Stomach smooth muscle (tissue), 2 donors: Measurements from ENCODE around the gene TRAK1.

Experiments
- H3K27ac ChIP-seq: one replicate; pipeline ENCODE4 v1.7.0; 2013; ENCODE audit warnings: mild to moderate bottlenecking, low read length, inconsistent platforms
- H3K27me3 ChIP-seq, 2 donors: one replicate each; pipeline ENCODE4 v1.7.0; 2013; ENCODE audit warnings: low read length in 2 of 2; ENCODE audit not compliant: insufficient read depth in 2 of 2, control insufficient read depth in 1 of 2
- H3K36me3 ChIP-seq, 2 donors: one replicate each; pipeline ENCODE4 v1.7.0; 2013; ENCODE audit warnings: low read length in 2 of 2; ENCODE audit not compliant: control insufficient read depth in 2 of 2, insufficient read depth in 2 of 2
- H3K4me1 ChIP-seq: one replicate; pipeline ENCODE4 v1.7.0; 2013; ENCODE audit warnings: low read length; ENCODE audit not compliant: control insufficient read depth, insufficient read depth
- H3K4me3 ChIP-seq, 2 donors: one replicate each; pipeline ENCODE4 v1.7.0; 2013; ENCODE audit warnings: low read length in 2 of 2
- H3K9ac ChIP-seq, 2 donors: one replicate each; pipeline ENCODE4 v1.7.0; 2013; ENCODE audit warnings: low read length in 2 of 2, mild to moderate bottlenecking in 1 of 2
- H3K9me3 ChIP-seq, 2 donors: one replicate each; pipeline ENCODE4 v1.7.0; 2013; ENCODE audit warnings: low read length in 2 of 2; ENCODE audit not compliant: control insufficient read depth in 2 of 2
- donor health status: healthy.
- donor health status: Pancreatic carcinoma.

TRAK1 gene

GRCh38 chr3:42194943-42195510 is 103.9 kb downstream of the TRAK1 start:
- Histone ChIP-seq H3K36me3 (peaks cover 38 to 60% of the 10 kb centered on the region in 2 donors), H3K27ac (no peak overlapping the region), H3K4me3 (no peak overlapping the region), H3K9ac (no peak overlapping the region), H3K9me3 (no peaks in the 10 kb centered on the region), H3K4me1 (peaks cover 10% of the 10 kb centered on the region), H3K27me3 (no peaks in the 10 kb centered on the region)

GRCh38 chr3:42195879-42196330 is 104.7 kb downstream of the TRAK1 start:
- H3K9ac ChIP-seq = no peak overlapping the region
- no peak overlapping the region for H3K4me3 ChIP-seq
- no peaks in the 10 kb centered on the region for H3K27me3 ChIP-seq
- H3K36me3 ChIP-seq = peaks cover 45 to 65% of the 10 kb centered on the region in 2 donors
- H3K27ac ChIP-seq = no peak overlapping the region
- H3K9me3 ChIP-seq = no peaks in the 10 kb centered on the region
- peaks cover 3% of the 10 kb centered on the region for H3K4me1 ChIP-seq

GRCh38 chr3:42198709-42199108 is 107.6 kb downstream of the TRAK1 start:
- Histone ChIP-seq H3K36me3 (peaks cover 57 to 82% of the 10 kb centered on the region in 2 donors), H3K27ac (no peak overlapping the region), H3K9ac (no peak overlapping the region), H3K4me1 (no peaks in the 10 kb centered on the region), H3K9me3 (no peaks in the 10 kb centered on the region), H3K4me3 (no peak overlapping the region), H3K27me3 (no peaks in the 10 kb centered on the region)

GRCh38 chr3:42202217-42202865 is 111.2 kb downstream of the TRAK1 start:
- H3K9me3 ChIP-seq = no peaks in the 10 kb centered on the region
- no peak overlapping the region for H3K4me3 ChIP-seq
- no peak overlapping the region for H3K9ac ChIP-seq
- H3K36me3 ChIP-seq = peaks cover 44 to 70% of the 10 kb centered on the region in 2 donors
- no peaks in the 10 kb centered on the region for H3K4me1 ChIP-seq
- no peaks in the 10 kb centered on the region for H3K27me3 ChIP-seq
- H3K27ac ChIP-seq = no peak overlapping the region

GRCh38 chr3:42204867-42205599 is 113.9 kb downstream of the TRAK1 start:
- H3K4me3 ChIP-seq = no peak overlapping the region
- H3K36me3 ChIP-seq = peaks cover 36 to 65% of the 10 kb centered on the region in 2 donors
- H3K27me3 ChIP-seq = no peaks in the 10 kb centered on the region
- no peak overlapping the region for H3K9ac ChIP-seq
- no peaks in the 10 kb centered on the region for H3K9me3 ChIP-seq
- H3K4me1 ChIP-seq = peaks cover 2% of the 10 kb centered on the region
- H3K27ac ChIP-seq = no peak overlapping the region

GRCh38 chr3:42205800-42206514 is 114.8 kb downstream of the TRAK1 start:
- Histone ChIP-seq H3K9ac (no peak overlapping the region), H3K36me3 (peaks cover 32 to 67% of the 10 kb centered on the region in 2 donors), H3K4me3 (no peak overlapping the region), H3K4me1 (peaks cover 2% of the 10 kb centered on the region), H3K9me3 (no peaks in the 10 kb centered on the region), H3K27ac (no peak overlapping the region), H3K27me3 (no peaks in the 10 kb centered on the region)

GRCh38 chr3:42209917-42210316 is 118.8 kb downstream of the TRAK1 start:
- no peak overlapping the region for H3K27ac ChIP-seq
- H3K27me3 ChIP-seq = no peaks in the 10 kb centered on the region
- H3K9me3 ChIP-seq = no peaks in the 10 kb centered on the region
- no peak overlapping the region for H3K4me3 ChIP-seq
- no peak overlapping the region for H3K9ac ChIP-seq
- peaks cover 2% of the 10 kb centered on the region for H3K4me1 ChIP-seq
- peaks cover 29 to 59% of the 10 kb centered on the region in 2 donors for H3K36me3 ChIP-seq

- H3K4me1 ChIP-seq = peaks cover 2% of the 10 kb centered on the region
- no peaks in the 10 kb centered on the region for H3K27me3 ChIP-seq
- H3K27ac ChIP-seq = no peak overlapping the region
- H3K4me3 ChIP-seq = no peak overlapping the region
- peaks cover 29 to 58% of the 10 kb centered on the region in 2 donors for H3K36me3 ChIP-seq
- H3K9me3 ChIP-seq = no peaks in the 10 kb centered on the region
- H3K9ac ChIP-seq = no peak overlapping the region
These were observed 119.6 kb downstream of the TRAK1 start for GRCh38 chr3:42210726-42211125.

GRCh38 chr3:42213417-42213816 is 122.3 kb downstream of the TRAK1 start:
- Histone ChIP-seq H3K9me3 (no peaks in the 10 kb centered on the region), H3K36me3 (peaks cover 33 to 49% of the 10 kb centered on the region in 2 donors), H3K27me3 (no peaks in the 10 kb centered on the region), H3K9ac (no peak overlapping the region), H3K27ac (no peak overlapping the region), H3K4me3 (no peak overlapping the region), H3K4me1 (peaks cover 2% of the 10 kb centered on the region)

- H3K27ac ChIP-seq = no peak overlapping the region
- no peak overlapping the region for H3K9ac ChIP-seq
These were observed 122.9 kb downstream of the TRAK1 start for GRCh38 chr3:42214064-42214463.

More at GRCh38 chr3:42214064-42214463, 122.9 kb downstream of the TRAK1 start:
- Histone ChIP-seq H3K36me3 (peaks cover 34 to 48% of the 10 kb centered on the region in 2 donors), H3K27me3 (no peaks in the 10 kb centered on the region), H3K9me3 (no peaks in the 10 kb centered on the region), H3K4me1 (peaks cover 2% of the 10 kb centered on the region), H3K4me3 (no peak overlapping the region)
